ENCODE results near the gene DOCK11.

Gene DOCK11

DNA sequence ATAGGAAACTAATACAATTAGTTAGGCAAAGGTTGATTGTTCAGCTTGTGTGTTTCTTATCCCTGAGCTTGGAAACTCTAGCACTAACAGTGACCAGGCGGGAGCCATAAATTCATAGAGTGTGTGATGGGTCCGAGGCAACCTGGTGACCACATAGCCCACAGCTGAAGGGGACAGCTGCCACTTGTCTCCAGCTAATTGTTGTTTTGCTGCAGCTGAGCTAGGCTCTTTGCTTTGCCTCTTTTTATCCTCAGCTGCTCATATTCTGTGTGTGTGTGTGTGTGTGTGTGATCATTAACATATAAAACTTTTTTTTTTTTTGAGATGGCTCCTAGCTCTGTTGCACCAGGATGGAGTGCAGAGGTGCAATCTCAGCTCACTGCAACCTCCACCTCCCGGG lies 53.2 kb downstream of the DOCK11 start:
- H3K4me1 ChIP-seq (ENCODE audit: control insufficient read depth, insufficient read depth, low read length, poor library complexity, severe bottlenecking): no peaks in the 10 kb centered on the region
- no peaks in the 10 kb centered on the region for H3K9me3 ChIP-seq (ENCODE audit: control insufficient read depth, low read length)
- no peaks in the 10 kb centered on the region for H3K27me3 ChIP-seq (replicated peaks; ENCODE audit: control insufficient read depth, insufficient read depth, low read length, poor library complexity, severe bottlenecking)
- H3K4me3 ChIP-seq (ENCODE audit: insufficient read depth, low read depth, low read length, poor library complexity, severe bottlenecking): no peak overlapping the region
- peaks cover 18% of the 10 kb centered on the region for H3K36me3 ChIP-seq (ENCODE audit: control insufficient read depth, insufficient read depth, low read length)
- DNase-seq: no peak
- no peak overlapping the region for H3K27ac ChIP-seq (ENCODE audit: insufficient read depth, low read length, poor library complexity, severe bottlenecking)

DNA sequence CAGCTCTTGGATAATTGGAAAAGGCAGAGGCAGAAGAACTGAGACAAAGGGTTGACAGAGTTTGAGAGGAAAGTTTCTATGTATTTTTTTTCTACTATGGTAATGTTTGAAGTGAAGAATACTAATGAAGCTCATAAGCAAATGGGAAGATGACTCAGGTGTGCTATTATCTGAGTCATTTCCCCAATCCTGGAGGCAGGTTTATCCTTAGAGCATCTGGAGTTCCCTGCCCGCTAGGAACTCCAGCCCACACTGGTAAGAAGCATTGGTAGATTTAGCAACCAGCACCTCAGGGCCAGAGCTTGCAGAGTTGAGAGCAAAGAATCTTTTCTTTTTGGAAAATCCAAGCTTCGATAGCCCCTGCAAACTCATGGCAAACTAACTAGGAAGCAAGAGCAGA lies 55.2 kb downstream of the DOCK11 start:
- no peaks in the 10 kb centered on the region for H3K9me3 ChIP-seq (ENCODE audit: control insufficient read depth, low read length)
- H3K36me3 ChIP-seq (ENCODE audit: control insufficient read depth, insufficient read depth, low read length): peaks cover 19% of the 10 kb centered on the region
- no peak for DNase-seq
- H3K4me3 ChIP-seq (ENCODE audit: insufficient read depth, low read depth, low read length, poor library complexity, severe bottlenecking): no peak overlapping the region
- no peak overlapping the region for H3K27ac ChIP-seq (ENCODE audit: insufficient read depth, low read length, poor library complexity, severe bottlenecking)
- no peaks in the 10 kb centered on the region for H3K4me1 ChIP-seq (ENCODE audit: control insufficient read depth, insufficient read depth, low read length, poor library complexity, severe bottlenecking)
- H3K27me3 ChIP-seq (replicated peaks; ENCODE audit: control insufficient read depth, insufficient read depth, low read length, poor library complexity, severe bottlenecking): no peaks in the 10 kb centered on the region

DNA sequence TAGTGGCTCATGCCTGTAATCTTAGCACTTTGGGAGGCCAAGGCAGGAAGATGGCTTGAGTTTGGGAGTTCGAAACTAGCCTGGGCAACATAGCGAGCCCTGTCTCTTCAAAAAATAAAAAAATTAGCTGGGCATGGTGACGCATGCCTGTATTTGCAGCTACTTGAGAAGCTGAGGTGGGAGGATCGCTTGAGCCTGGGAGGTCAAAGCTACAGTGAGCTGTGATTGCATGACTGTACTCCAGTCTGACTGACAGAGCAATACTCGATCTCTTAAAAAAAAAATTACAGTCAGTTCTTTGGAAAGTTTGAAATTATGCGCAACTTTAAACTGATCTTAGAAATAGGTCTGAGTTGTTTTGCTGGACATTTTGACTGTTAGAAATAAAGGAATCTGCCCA lies 55.8 kb downstream of the DOCK11 start:
- Histone ChIP-seq H3K27ac (ENCODE audit: insufficient read depth, low read length, poor library complexity, severe bottlenecking) (no peak overlapping the region), H3K4me3 (ENCODE audit: insufficient read depth, low read depth, low read length, poor library complexity, severe bottlenecking) (no peak overlapping the region), H3K9me3 (ENCODE audit: control insufficient read depth, low read length) (no peaks in the 10 kb centered on the region), H3K27me3 (replicated peaks; ENCODE audit: control insufficient read depth, insufficient read depth, low read length, poor library complexity, severe bottlenecking) (no peaks in the 10 kb centered on the region), H3K4me1 (ENCODE audit: control insufficient read depth, insufficient read depth, low read length, poor library complexity, severe bottlenecking) (no peaks in the 10 kb centered on the region), H3K36me3 (ENCODE audit: control insufficient read depth, insufficient read depth, low read length) (peaks cover 14% of the 10 kb centered on the region)
- no peak for DNase-seq

DNA sequence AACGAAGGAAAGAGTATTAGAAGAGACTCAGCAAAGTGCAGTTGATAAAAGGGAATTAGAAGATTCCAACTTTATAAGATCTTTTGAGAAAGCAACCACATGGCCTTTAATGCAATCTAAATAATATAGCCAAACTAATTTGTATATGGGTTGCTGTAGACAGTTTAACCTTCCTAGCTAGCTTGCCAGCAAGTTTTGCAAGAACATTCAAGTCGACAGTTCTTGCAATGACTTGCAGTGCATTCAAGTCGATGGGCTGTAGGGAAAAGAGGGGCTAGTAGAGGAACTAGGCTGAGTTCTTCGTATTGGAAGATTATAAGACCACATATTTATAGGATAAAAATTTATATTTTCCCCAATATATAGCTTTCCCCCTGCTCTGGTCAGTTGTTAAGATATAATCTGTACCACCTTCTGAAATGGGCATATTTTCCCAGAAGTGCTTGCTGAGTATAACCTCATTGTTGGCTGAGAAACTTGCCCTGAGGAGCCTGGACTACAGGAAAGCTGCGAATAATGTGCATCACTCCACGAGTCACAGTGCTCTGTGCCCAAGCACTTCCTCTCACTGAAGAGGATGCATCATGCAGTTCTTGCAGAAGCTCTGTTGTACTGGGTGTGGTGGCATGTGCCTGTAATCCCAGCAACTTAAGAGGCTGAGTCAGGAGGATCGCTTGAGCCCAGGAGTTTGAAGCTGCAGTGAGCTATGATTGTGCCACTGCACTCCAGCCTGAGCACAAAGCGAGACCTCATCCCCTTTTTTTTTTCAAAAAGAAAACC lies 56.7 kb downstream of the DOCK11 start:
- peaks cover 13% of the 10 kb centered on the region for H3K36me3 ChIP-seq (ENCODE audit: control insufficient read depth, insufficient read depth, low read length)
- H3K9me3 ChIP-seq (ENCODE audit: control insufficient read depth, low read length): no peaks in the 10 kb centered on the region
- no peak overlapping the region for H3K4me3 ChIP-seq (ENCODE audit: insufficient read depth, low read depth, low read length, poor library complexity, severe bottlenecking)
- no peak for DNase-seq
- no peaks in the 10 kb centered on the region for H3K4me1 ChIP-seq (ENCODE audit: control insufficient read depth, insufficient read depth, low read length, poor library complexity, severe bottlenecking)
- H3K27ac ChIP-seq (ENCODE audit: insufficient read depth, low read length, poor library complexity, severe bottlenecking): no peak overlapping the region
- no peaks in the 10 kb centered on the region for H3K27me3 ChIP-seq (replicated peaks; ENCODE audit: control insufficient read depth, insufficient read depth, low read length, poor library complexity, severe bottlenecking)

DNA sequence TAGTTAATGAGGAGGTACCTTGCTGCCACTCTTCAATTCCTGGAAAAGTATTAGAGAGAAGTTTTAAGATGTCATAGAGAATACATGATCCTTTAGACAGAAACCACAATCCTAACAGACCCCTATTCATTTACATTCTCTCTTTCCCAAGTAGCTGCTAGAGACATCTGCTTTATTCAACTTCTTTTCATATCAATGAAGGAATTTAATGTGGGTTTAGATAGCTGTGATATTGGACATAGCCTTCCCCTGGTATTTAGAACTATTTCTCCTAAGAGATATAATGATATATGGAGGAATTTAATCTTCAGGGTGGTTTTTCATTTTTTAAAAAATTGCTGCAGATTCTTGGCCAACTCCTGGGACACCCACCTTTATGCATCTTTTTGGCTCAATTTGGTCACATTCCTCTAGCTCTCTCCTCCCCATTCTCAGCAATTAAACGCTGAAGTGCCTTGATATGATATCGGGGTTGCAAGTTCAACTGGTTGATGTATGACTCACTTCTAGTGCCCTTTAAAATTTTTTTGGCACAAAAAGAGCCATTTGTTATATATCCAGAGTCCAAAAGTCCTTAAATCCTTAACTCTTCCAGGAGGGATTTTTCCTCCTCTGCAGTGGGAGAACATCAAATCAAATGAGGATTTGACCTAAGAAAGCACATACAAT lies 57.6 kb downstream of the DOCK11 start:
- no peaks in the 10 kb centered on the region for H3K4me1 ChIP-seq (ENCODE audit: control insufficient read depth, insufficient read depth, low read length, poor library complexity, severe bottlenecking)
- no peaks in the 10 kb centered on the region for H3K9me3 ChIP-seq (ENCODE audit: control insufficient read depth, low read length)
- no peaks in the 10 kb centered on the region for H3K27me3 ChIP-seq (replicated peaks; ENCODE audit: control insufficient read depth, insufficient read depth, low read length, poor library complexity, severe bottlenecking)
- no peak overlapping the region for H3K27ac ChIP-seq (ENCODE audit: insufficient read depth, low read length, poor library complexity, severe bottlenecking)
- no peak for DNase-seq
- H3K36me3 ChIP-seq (ENCODE audit: control insufficient read depth, insufficient read depth, low read length): peaks cover 7% of the 10 kb centered on the region
- no peak overlapping the region for H3K4me3 ChIP-seq (ENCODE audit: insufficient read depth, low read depth, low read length, poor library complexity, severe bottlenecking)

DNA sequence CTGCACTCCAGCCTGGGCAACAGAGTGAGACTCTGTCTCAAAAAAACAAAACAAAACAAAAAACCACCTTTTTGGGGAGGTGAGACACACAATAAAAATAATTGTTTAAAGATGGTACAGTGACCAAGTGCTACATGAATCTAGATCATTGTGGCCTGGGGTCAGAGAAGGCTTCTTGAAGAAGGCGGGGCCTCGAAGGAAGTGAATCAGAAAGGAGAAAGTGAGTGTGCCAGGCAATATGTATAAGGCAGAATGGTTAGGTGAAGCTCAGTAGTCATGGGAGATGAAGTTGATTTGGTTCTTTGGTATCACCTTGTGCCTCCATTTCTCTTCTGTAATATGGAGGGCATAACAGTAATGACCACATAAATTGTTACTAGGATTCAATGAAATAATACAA lies 58.9 kb downstream of the DOCK11 start:
- no peaks in the 10 kb centered on the region for H3K27me3 ChIP-seq (replicated peaks; ENCODE audit: control insufficient read depth, insufficient read depth, low read length, poor library complexity, severe bottlenecking)
- DNase-seq: no peak
- H3K4me1 ChIP-seq (ENCODE audit: control insufficient read depth, insufficient read depth, low read length, poor library complexity, severe bottlenecking): no peaks in the 10 kb centered on the region
- H3K27ac ChIP-seq (ENCODE audit: insufficient read depth, low read length, poor library complexity, severe bottlenecking): no peak overlapping the region
- H3K4me3 ChIP-seq (ENCODE audit: insufficient read depth, low read depth, low read length, poor library complexity, severe bottlenecking): no peak overlapping the region
- H3K9me3 ChIP-seq (ENCODE audit: control insufficient read depth, low read length): no peaks in the 10 kb centered on the region
- peaks cover 5% of the 10 kb centered on the region for H3K36me3 ChIP-seq (ENCODE audit: control insufficient read depth, insufficient read depth, low read length)

DNA sequence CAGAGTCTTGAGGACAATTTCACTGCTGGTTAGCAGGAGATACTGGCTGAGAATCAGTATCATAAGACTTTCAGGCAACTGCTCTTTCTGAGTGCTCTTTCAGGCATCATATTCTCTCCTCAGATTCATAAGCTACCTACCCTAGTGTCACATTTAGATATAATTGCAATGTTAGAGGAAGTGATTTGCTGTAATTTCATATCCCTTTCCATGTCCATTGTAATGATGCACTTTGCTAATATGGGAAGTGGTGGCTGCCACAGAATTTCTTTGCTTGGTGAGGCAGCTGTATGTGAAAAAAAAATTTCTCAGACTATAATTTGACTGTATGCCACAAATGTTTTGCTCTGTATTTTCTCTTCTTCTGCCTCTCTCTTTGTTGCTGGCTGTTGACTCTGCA lies 63.3 kb downstream of the DOCK11 start:
- DNase-seq: no peak
- H3K27ac ChIP-seq (ENCODE audit: insufficient read depth, low read length, poor library complexity, severe bottlenecking): no peak overlapping the region
- H3K4me3 ChIP-seq (ENCODE audit: insufficient read depth, low read depth, low read length, poor library complexity, severe bottlenecking): no peak overlapping the region
- no peaks in the 10 kb centered on the region for H3K27me3 ChIP-seq (replicated peaks; ENCODE audit: control insufficient read depth, insufficient read depth, low read length, poor library complexity, severe bottlenecking)
- no peaks in the 10 kb centered on the region for H3K4me1 ChIP-seq (ENCODE audit: control insufficient read depth, insufficient read depth, low read length, poor library complexity, severe bottlenecking)
- no peaks in the 10 kb centered on the region for H3K9me3 ChIP-seq (ENCODE audit: control insufficient read depth, low read length)
- H3K36me3 ChIP-seq (ENCODE audit: control insufficient read depth, insufficient read depth, low read length): peaks cover 18% of the 10 kb centered on the region

DNA sequence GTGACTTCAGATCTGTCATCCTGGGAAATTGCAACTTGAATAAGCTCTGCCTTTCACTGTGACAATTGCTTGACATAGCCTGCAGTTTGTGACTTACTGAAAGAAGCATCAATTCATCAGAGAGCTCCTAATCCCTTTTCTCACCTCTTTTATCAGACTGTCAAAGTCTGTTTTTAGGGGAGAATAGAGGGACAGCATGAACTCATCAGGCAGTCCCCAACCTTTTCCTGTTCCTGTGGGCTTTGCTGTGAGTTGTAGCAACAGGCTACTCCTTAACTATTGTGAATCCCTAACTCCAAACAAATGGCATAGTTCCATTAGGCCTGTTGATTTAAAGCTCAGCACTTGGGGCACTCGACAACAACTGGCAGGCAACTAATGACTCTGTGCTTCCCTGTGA lies 64.9 kb downstream of the DOCK11 start:
- Histone ChIP-seq H3K9me3 (ENCODE audit: control insufficient read depth, low read length) (no peaks in the 10 kb centered on the region), H3K4me3 (ENCODE audit: insufficient read depth, low read depth, low read length, poor library complexity, severe bottlenecking) (no peak overlapping the region), H3K27me3 (replicated peaks; ENCODE audit: control insufficient read depth, insufficient read depth, low read length, poor library complexity, severe bottlenecking) (no peaks in the 10 kb centered on the region), H3K4me1 (ENCODE audit: control insufficient read depth, insufficient read depth, low read length, poor library complexity, severe bottlenecking) (no peaks in the 10 kb centered on the region), H3K27ac (ENCODE audit: insufficient read depth, low read length, poor library complexity, severe bottlenecking) (no peak overlapping the region), H3K36me3 (ENCODE audit: control insufficient read depth, insufficient read depth, low read length) (peaks cover 20% of the 10 kb centered on the region)
- no peak for DNase-seq

DNA sequence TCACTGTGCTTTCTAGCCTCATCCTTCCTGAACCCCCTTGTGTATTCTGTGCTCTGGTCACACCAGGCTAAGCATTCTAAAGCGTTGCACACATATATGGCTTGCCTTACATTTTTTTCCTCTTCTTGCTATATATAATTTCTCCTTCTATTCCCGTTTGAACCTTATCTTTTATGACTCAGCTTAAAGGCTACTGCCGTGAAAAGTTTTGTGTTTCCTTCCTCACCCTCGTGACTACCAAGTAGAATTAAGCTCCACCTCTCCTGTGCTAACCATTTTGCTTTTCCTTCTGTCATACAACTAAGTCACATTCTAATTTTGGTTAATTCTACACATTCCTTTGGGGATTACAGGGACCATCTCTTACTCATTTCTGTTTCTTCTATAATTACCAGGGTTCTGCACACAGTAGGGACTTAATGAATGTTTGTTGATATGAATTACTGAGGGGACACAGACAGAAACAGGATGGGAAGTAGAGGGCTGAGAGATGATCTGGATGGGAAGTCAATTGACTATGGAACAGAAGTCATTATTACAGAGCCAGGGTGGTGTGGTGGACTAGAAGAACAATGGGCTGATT lies 67.1 kb downstream of the DOCK11 start:
- H3K4me1 ChIP-seq (ENCODE audit: control insufficient read depth, insufficient read depth, low read length, poor library complexity, severe bottlenecking): no peaks in the 10 kb centered on the region
- H3K27me3 ChIP-seq (replicated peaks; ENCODE audit: control insufficient read depth, insufficient read depth, low read length, poor library complexity, severe bottlenecking): no peaks in the 10 kb centered on the region
- no peaks in the 10 kb centered on the region for H3K9me3 ChIP-seq (ENCODE audit: control insufficient read depth, low read length)
- no peak overlapping the region for H3K4me3 ChIP-seq (ENCODE audit: insufficient read depth, low read depth, low read length, poor library complexity, severe bottlenecking)
- peaks cover 16% of the 10 kb centered on the region for H3K36me3 ChIP-seq (ENCODE audit: control insufficient read depth, insufficient read depth, low read length)
- no peak overlapping the region for H3K27ac ChIP-seq (ENCODE audit: insufficient read depth, low read length, poor library complexity, severe bottlenecking)
- DNase-seq: no peak

DNA sequence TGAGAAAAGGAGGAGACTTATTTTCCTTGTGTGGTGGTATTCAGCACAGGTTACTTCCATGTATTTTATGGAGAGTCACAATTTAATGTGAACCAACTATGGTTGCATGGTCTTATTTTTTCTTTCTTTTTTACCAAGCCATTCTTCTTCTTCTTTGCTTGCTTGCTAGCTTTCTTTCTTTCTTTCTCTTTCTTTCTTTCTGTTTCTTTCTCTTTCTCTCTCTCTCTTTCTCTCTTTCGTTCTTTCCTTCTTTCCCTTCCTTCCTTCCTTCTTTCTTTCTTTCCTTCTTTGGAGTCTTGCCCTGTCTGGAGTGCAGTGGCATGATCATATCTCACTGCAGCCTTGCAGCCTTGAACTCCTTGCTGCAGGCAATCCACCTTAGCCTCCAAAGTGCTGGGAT lies 68.9 kb downstream of the DOCK11 start:
- Histone ChIP-seq H3K4me3 (ENCODE audit: insufficient read depth, low read depth, low read length, poor library complexity, severe bottlenecking) (no peak overlapping the region), H3K36me3 (ENCODE audit: control insufficient read depth, insufficient read depth, low read length) (peaks cover 16% of the 10 kb centered on the region), H3K4me1 (ENCODE audit: control insufficient read depth, insufficient read depth, low read length, poor library complexity, severe bottlenecking) (no peaks in the 10 kb centered on the region), H3K9me3 (ENCODE audit: control insufficient read depth, low read length) (no peaks in the 10 kb centered on the region), H3K27ac (ENCODE audit: insufficient read depth, low read length, poor library complexity, severe bottlenecking) (no peak overlapping the region), H3K27me3 (replicated peaks; ENCODE audit: control insufficient read depth, insufficient read depth, low read length, poor library complexity, severe bottlenecking) (no peaks in the 10 kb centered on the region)
- DNase-seq: no peak

Data from effector memory CD4-positive, alpha-beta T cell (primary cell).